ENCODE measurements around the gene DBX2. TPM values are rescaled to one million over a fixed set of nuclear protein-coding genes. Genes with fewer than 3 reads are reported as not detected.
A peak's percentile ranks its signal among the peaks of the same experiment; 100 is the strongest.
"Not testable (repeated sequence)": the region's sequence is repeated elsewhere in the genome, so short reads cannot be mapped to it uniquely, and the experiment has no call there.

DBX2 gene
- total RNA-seq, 3 donors from 2014 or later: not detected

GRCh38 chr12:45049912-45050750 lies 768 bp downstream of the DBX2 start:
- H3K9me3 Mint-ChIP-seq: no peaks in the 10 kb centered on the region
- ATAC-seq: peak in 1 of 2 donors; percentile 27
- peaks cover 56% of the 10 kb centered on the region for H3K27me3 Mint-ChIP-seq (ENCODE audit: low read depth)
- no peak for DNase-seq
- H3K4me3 Mint-ChIP-seq: no peak overlapping the region
- no peaks in the 10 kb centered on the region for H3K4me1 Mint-ChIP-seq (ENCODE audit: low read depth)
- H3K36me3 Mint-ChIP-seq (ENCODE audit: insufficient read depth): no peaks in the 10 kb centered on the region

GRCh38 chr12:45042599-45042998 lies 8.3 kb downstream of the DBX2 start:
- ATAC-seq (no peak), DNase-seq (no peak)
- Mint-ChIP-seq H3K4me1 (ENCODE audit: low read depth) (no peaks in the 10 kb centered on the region), H3K27me3 (ENCODE audit: low read depth) (peaks cover 23% of the 10 kb centered on the region), H3K4me3 (no peak overlapping the region), H3K36me3 (ENCODE audit: insufficient read depth) (no peaks in the 10 kb centered on the region), H3K9me3 (no peaks in the 10 kb centered on the region)

GRCh38 chr12:45040977-45041376 lies 9.9 kb downstream of the DBX2 start:
- no peaks in the 10 kb centered on the region for H3K4me1 Mint-ChIP-seq (ENCODE audit: low read depth)
- H3K9me3 Mint-ChIP-seq: no peaks in the 10 kb centered on the region
- no peaks in the 10 kb centered on the region for H3K36me3 Mint-ChIP-seq (ENCODE audit: insufficient read depth)
- peaks cover 13% of the 10 kb centered on the region for H3K27me3 Mint-ChIP-seq (ENCODE audit: low read depth)
- DNase-seq (no peak), ATAC-seq (no peak)
- no peak overlapping the region for H3K4me3 Mint-ChIP-seq

- Mint-ChIP-seq H3K27me3 (ENCODE audit: low read depth) (peaks cover 19% of the 10 kb centered on the region), H3K9me3 (no peaks in the 10 kb centered on the region), H3K4me3 (no peak overlapping the region), H3K36me3 (ENCODE audit: insufficient read depth) (no peaks in the 10 kb centered on the region), H3K4me1 (ENCODE audit: low read depth) (no peaks in the 10 kb centered on the region)
- DNase-seq: no peak
- no peak for ATAC-seq
These were observed 11.1 kb downstream of the DBX2 start for GRCh38 chr12:45039757-45040156.

- Mint-ChIP-seq H3K4me3 (no peak overlapping the region), H3K4me1 (ENCODE audit: low read depth) (no peaks in the 10 kb centered on the region)
- DNase-seq: no peak
These were observed 16.0 kb downstream of the DBX2 start for GRCh38 chr12:45034861-45035265.

GRCh38 chr12:45017916-45018315 lies 33.0 kb downstream of the DBX2 start:
- Mint-ChIP-seq H3K4me3 (no peak overlapping the region), H3K27me3 (ENCODE audit: low read depth) (peaks cover 3% of the 10 kb centered on the region), H3K4me1 (ENCODE audit: low read depth) (no peaks in the 10 kb centered on the region), H3K9me3 (peaks cover 12% of the 10 kb centered on the region), H3K36me3 (ENCODE audit: insufficient read depth) (no peaks in the 10 kb centered on the region)
- DNase-seq (no peak), ATAC-seq (no peak)

More at GRCh38 chr12:45034861-45035265, 16.0 kb downstream of the DBX2 start:
- H3K27me3 Mint-ChIP-seq (ENCODE audit: low read depth): peaks cover 26% of the 10 kb centered on the region
- ATAC-seq: no peak
- no peaks in the 10 kb centered on the region for H3K9me3 Mint-ChIP-seq
- no peaks in the 10 kb centered on the region for H3K36me3 Mint-ChIP-seq (ENCODE audit: insufficient read depth)

GRCh38 chr12:45014396-45014795 lies 36.5 kb downstream of the DBX2 start:
- H3K4me1 Mint-ChIP-seq (ENCODE audit: low read depth): no peaks in the 10 kb centered on the region
- H3K36me3 Mint-ChIP-seq (ENCODE audit: insufficient read depth): no peaks in the 10 kb centered on the region
- H3K4me3 Mint-ChIP-seq: no peak overlapping the region
- no peak for ATAC-seq
- peaks cover 6% of the 10 kb centered on the region for H3K9me3 Mint-ChIP-seq
- H3K27me3 Mint-ChIP-seq (ENCODE audit: low read depth): peaks cover 6% of the 10 kb centered on the region
- no peak for DNase-seq

GRCh38 chr12:45012749-45013148 lies 38.1 kb downstream of the DBX2 start:
- ATAC-seq (no peak), DNase-seq (no peak)
- no peaks in the 10 kb centered on the region for H3K9me3 Mint-ChIP-seq
- no peaks in the 10 kb centered on the region for H3K36me3 Mint-ChIP-seq (ENCODE audit: insufficient read depth)
- H3K4me1 Mint-ChIP-seq (ENCODE audit: low read depth): no peaks in the 10 kb centered on the region
- no peak overlapping the region for H3K4me3 Mint-ChIP-seq
- peaks cover 11% of the 10 kb centered on the region for H3K27me3 Mint-ChIP-seq (ENCODE audit: low read depth)

- Mint-ChIP-seq H3K36me3 (ENCODE audit: insufficient read depth) (no peaks in the 10 kb centered on the region), H3K9me3 (no peaks in the 10 kb centered on the region), H3K4me3 (no peak overlapping the region), H3K27me3 (ENCODE audit: low read depth) (peaks cover 13% of the 10 kb centered on the region), H3K4me1 (ENCODE audit: low read depth) (no peaks in the 10 kb centered on the region)
- ATAC-seq (no peak), DNase-seq (no peak)
These were observed 40.8 kb downstream of the DBX2 start for GRCh38 chr12:45010059-45010458.

GRCh38 chr12:45008211-45008610 lies 42.7 kb downstream of the DBX2 start:
- H3K9me3 Mint-ChIP-seq: no peaks in the 10 kb centered on the region
- H3K27me3 Mint-ChIP-seq (ENCODE audit: low read depth): peaks cover 13% of the 10 kb centered on the region
- no peaks in the 10 kb centered on the region for H3K4me1 Mint-ChIP-seq (ENCODE audit: low read depth)
- no peak overlapping the region for H3K4me3 Mint-ChIP-seq
- H3K36me3 Mint-ChIP-seq (ENCODE audit: insufficient read depth): no peaks in the 10 kb centered on the region
- ATAC-seq (no peak), DNase-seq (no peak)

- DNase-seq (no peak), ATAC-seq (no peak)
- H3K4me1 Mint-ChIP-seq (ENCODE audit: low read depth): no peaks in the 10 kb centered on the region
- H3K4me3 Mint-ChIP-seq: no peak overlapping the region
- H3K9me3 Mint-ChIP-seq: no peaks in the 10 kb centered on the region
- H3K36me3 Mint-ChIP-seq (ENCODE audit: insufficient read depth): no peaks in the 10 kb centered on the region
- H3K27me3 Mint-ChIP-seq (ENCODE audit: low read depth): peaks cover 8% of the 10 kb centered on the region
These were observed 51.5 kb downstream of the DBX2 start for GRCh38 chr12:44999355-44999754.

- ATAC-seq (no peak), DNase-seq (no peak)
- H3K9me3 Mint-ChIP-seq: no peaks in the 10 kb centered on the region
- no peak overlapping the region for H3K4me3 Mint-ChIP-seq
- H3K4me1 Mint-ChIP-seq (ENCODE audit: low read depth): no peaks in the 10 kb centered on the region
- H3K36me3 Mint-ChIP-seq (ENCODE audit: insufficient read depth): no peaks in the 10 kb centered on the region
- peaks cover 5% of the 10 kb centered on the region for H3K27me3 Mint-ChIP-seq (ENCODE audit: low read depth)
These were observed 57.7 kb downstream of the DBX2 start for GRCh38 chr12:44993161-44993560.

GRCh38 chr12:44984863-44985262 lies 66.0 kb downstream of the DBX2 start:
- H3K4me1 Mint-ChIP-seq (ENCODE audit: low read depth); ATAC-seq; H3K4me3 Mint-ChIP-seq; H3K36me3 Mint-ChIP-seq (ENCODE audit: insufficient read depth); H3K9me3 Mint-ChIP-seq; DNase-seq: not testable (repeated sequence)
- peaks cover 13% of the 10 kb centered on the region for H3K27me3 Mint-ChIP-seq (ENCODE audit: low read depth)

- Mint-ChIP-seq H3K36me3 (ENCODE audit: insufficient read depth) (no peaks in the 10 kb centered on the region), H3K4me3 (no peak overlapping the region), H3K4me1 (ENCODE audit: low read depth) (no peaks in the 10 kb centered on the region), H3K9me3 (no peaks in the 10 kb centered on the region), H3K27me3 (ENCODE audit: low read depth) (peaks cover 2% of the 10 kb centered on the region)
- DNase-seq (no peak), ATAC-seq (no peak)
These were observed 71.0 kb downstream of the DBX2 start for GRCh38 chr12:44979918-44980317.

GRCh38 chr12:44976246-44976645 lies 74.7 kb downstream of the DBX2 start:
- H3K4me1 Mint-ChIP-seq (ENCODE audit: low read depth): no peaks in the 10 kb centered on the region
- ATAC-seq (no peak), DNase-seq (no peak)
- peaks cover 6% of the 10 kb centered on the region for H3K27me3 Mint-ChIP-seq (ENCODE audit: low read depth)
- no peak overlapping the region for H3K4me3 Mint-ChIP-seq
- no peaks in the 10 kb centered on the region for H3K36me3 Mint-ChIP-seq (ENCODE audit: insufficient read depth)
- no peaks in the 10 kb centered on the region for H3K9me3 Mint-ChIP-seq

Measured in activated T-cell treated with anti-CD3 and anti-CD28 coated beads, Interleukin-2, amount 50 U/mL, for 4 hours (primary cell).